GM21526 (cell line): ENCODE measurements around the gene NR6A1.
A peak's percentile ranks its signal among the peaks of the same experiment; 100 is the strongest.
"Not testable (repeated sequence)": the region's sequence is repeated elsewhere in the genome, so short reads cannot be mapped to it uniquely, and the experiment has no call there.

Source experiments
- ATAC-seq: cut with Tn5 transposase; IDR thresholded peaks from one replicate; pipeline ENCODE4 v1.9.1; 2021; ENCODE audit warnings: moderate library complexity; ENCODE audit not compliant: unreplicated experiment, low FRiP score

The NR6A1 gene

DNA sequence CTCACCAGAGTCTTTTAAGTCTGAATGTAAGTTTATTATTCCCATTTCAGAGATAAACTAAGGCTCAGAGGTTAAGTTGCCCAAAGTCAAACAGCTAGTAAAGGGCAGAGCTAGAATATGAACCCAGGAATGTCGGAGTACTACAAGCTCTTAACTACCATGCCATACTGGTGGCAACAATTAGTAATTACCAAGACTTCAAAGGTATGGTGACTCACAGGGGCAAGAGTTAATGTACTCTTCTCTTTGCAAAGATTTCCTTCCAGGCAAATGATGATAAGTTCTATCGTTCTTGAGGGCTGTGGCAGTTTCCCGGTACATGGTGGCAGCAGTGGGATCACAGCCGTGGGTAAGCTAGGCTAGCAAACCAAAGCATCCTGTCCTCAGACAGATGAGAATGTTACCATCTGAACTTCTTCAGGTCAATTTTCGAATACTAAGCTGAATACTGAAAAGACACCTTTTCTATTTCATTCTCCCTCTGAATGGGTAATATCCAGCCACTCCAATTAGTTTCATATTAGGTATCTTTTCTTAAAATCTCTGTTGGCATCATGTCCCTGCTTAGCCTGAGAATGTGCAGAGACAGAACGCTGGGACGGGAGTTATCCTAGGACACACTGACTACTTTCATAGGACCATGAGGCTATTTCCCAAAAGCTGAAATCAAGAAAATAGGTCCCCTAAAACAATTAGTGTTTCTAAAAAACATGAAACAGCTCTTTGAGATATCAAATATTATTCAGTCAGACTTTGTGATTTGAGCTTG is 147.0 kb downstream of the NR6A1 start:
- no peak for ATAC-seq

DNA sequence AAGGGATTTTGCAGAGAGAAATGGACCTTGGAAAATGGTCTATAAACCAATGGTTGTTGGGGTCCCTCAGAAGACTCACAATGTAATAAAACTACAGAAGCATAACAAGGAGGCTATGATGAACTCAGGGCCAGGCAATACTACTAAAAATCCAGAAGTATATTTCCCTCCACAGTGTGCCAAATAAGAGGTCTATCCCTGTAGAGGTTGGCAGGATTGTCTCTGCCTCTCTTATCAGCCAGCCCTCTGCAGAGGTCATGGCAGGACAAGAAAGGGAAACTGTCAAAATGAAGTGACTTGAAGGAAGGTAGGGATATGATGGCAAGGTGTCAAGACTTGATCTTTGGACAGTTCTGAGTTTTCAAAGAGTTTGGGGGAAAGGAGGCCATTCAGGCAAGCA is 148.2 kb downstream of the NR6A1 start:
- no peak for ATAC-seq

DNA sequence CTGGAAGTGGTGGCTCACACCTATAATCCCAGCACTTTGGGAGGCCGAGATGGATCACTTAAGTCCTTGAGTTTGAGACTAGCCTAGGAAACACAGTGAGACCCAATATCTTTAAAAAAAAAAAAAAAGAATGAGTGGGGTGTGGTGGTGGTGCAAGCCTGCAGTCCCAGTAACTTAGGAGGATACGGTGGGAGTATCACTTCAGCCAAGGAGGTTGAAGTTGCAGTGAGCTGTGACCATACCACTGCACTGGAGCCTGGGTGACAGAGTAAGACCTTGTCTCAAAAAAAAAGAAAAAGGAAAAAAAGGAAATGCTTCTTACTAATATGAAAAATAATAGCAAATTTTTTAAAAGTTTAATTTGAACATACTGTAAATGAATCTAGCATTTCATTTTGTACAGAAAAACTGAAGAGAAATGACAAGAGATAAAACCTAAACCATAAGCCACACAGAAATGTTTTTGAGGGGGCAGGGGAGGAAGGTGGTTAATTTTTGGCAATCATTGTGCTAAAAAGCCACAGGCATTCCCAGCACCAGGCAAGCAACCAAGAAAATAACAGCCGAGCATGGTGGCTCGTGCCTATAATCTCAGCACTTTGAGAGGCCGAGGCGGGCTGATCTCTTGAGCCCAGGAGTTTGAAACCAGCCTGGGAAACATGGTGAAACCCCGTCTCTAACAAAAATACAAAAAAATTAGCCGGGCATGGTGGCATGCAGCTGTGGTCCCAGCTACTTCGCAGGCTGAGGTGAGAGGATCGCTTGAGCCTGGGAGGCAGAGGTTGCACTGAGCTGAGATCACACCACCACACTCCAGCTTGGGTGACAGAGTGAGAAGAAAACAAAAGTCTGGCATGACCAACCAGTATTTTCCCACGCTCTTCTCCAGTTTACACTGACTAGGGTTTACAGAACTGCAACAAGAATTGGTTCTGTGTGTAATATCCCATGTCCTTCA is 149.5 kb downstream of the NR6A1 start:
- ATAC-seq = no peak

DNA sequence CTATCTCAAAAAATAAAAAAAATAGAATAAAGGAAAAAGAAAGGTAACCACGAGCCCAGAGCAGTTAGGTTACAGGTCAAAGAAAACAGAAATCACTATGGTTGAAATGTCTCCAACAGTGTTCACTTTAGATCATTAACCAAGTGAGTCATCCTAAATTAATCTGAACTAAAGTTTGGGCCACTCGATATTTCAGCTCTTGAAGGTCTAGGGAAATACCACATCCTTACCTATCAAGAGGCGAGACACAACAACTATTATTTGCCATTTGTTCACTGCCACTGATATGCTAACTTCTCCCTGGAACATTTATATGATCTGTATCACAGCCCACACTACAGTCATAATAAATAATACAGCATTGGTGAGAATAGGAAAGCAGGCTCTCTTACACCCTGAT is 152.6 kb downstream of the NR6A1 start:
- ATAC-seq = no peak

GRCh38 chr9:124617477-124618141 is 153.5 kb downstream of the NR6A1 start:
- ATAC-seq = peak; percentile 58

- no peak for ATAC-seq
Measured at GRCh38 chr9:124616961-124617360, 154.2 kb downstream of the NR6A1 start.

- ATAC-seq = not testable (repeated sequence)
Measured at GRCh38 chr9:124615840-124616239, 155.3 kb downstream of the NR6A1 start.

GRCh38 chr9:124615100-124615742 is 155.9 kb downstream of the NR6A1 start:
- ATAC-seq = no peak

GRCh38 chr9:124613849-124614248 is 157.3 kb downstream of the NR6A1 start:
- no peak for ATAC-seq

DNA sequence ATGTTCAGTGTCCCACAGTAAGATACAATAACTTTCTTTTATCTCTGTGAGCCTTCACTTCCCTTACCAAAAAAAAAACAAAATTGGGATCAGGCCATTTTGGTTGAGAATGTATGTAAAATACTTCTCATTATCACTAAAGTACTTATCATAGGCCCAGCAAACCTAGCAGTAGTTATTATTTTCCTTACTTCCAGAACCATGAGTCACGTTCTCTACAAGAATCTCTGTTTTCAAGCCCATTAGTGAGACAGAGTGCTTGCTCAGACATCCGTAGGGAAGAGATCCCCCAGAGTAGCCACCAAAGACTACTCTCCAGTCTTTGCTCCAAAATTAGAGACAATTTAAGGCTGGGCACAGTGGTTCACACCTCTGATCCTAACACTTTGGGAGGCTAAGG is 160.0 kb downstream of the NR6A1 start:
- ATAC-seq = no peak

DNA sequence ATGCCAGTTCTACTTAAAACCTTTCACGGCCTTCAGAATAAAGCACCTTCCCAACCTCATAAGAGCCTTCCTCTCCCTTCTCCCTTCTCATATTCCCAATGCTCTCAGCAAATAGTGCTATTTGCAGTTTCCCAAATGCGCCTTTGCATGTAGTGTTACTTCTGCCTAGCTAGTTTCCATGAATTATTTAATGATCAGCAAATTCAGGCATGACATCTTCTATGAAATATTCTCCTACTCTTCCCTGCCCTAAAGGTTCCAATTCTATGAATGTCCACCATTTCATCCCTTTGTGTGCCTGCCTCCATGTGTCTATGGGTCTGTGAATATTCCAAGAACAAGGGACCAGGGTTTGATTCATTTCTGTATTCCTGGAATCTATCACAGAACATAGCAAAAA is 165.1 kb downstream of the NR6A1 start:
- ATAC-seq = no peak

DNA sequence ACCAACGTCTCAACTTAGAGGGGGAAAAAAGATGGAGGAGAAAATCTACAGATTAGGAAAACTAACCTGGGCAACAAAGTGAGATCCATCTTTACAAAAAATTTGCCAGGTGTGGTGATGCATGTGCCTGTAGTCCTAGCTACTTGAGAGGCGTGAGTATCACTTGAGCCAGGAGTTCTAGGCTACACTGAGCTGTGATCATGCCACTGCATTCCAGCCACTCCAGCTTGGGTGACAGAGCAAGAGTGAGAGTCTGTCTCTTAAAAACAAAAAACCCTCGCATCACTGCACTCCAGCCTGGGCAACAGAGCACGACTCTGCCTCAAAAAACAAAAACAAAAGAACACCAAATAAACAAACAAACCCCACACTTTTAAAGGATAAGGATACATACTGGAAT is 165.9 kb downstream of the NR6A1 start:
- no peak for ATAC-seq

DNA sequence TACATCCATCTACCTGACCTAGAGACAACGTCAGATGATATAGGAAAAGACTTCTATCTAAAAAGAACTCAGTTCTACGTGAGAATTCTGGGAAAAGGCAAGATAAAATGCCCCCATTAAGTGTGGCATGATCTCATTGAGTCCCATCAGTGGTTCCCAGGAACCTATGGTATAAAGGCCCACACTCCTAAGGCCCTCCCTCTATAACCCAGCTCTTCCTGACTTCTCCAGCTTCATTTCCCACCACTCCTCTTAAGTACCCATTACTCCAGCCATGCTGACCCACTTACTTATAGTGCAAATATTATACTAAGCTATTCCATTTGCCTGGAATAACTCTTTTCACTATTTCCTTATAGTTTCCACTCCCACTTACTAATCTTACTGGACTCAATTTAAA is 168.5 kb downstream of the NR6A1 start:
- no peak for ATAC-seq

DNA sequence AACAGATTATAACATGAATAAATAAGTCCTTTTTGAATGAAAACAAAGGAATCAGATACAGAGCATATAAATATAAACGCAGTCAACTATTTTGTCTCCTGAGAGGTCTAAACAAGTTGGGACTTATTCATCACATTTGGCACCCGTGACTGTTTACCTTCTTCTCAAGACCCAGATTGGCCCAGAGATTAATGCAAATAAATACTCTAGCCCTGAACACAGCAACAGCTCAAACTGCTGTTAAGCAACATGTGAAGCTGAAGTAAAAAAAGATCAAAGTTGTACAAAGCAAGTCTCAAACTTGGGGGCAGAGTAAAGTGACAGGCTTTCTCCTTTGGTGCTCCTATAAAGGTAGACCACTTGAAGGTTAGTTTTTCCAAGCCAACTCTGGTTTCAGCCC is 168.9 kb downstream of the NR6A1 start:
- ATAC-seq = no peak

DNA sequence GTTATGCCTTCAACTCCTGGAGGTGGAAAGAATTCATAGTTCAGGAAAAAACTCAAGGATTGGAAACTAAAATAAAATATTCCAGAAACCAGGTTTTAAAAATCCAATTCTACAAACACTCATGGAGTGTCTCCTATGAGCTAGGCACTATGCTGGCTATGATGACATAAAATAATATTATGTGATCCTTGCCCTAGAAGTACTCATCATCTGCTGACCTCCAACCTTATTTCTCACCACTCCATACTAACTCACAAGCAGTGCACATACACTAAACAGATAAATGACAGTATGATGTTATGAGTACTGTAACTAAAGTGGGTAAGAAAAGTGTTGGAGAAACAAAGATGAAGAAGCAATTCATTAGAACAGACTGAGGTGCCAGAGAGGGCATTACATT is 170.7 kb downstream of the NR6A1 start:
- no peak for ATAC-seq

- no peak for ATAC-seq
Measured at GRCh38 chr9:124599121-124599795, 171.9 kb downstream of the NR6A1 start.

- ATAC-seq = no peak
Measured at GRCh38 chr9:124598048-124598447, 173.1 kb downstream of the NR6A1 start.

DNA sequence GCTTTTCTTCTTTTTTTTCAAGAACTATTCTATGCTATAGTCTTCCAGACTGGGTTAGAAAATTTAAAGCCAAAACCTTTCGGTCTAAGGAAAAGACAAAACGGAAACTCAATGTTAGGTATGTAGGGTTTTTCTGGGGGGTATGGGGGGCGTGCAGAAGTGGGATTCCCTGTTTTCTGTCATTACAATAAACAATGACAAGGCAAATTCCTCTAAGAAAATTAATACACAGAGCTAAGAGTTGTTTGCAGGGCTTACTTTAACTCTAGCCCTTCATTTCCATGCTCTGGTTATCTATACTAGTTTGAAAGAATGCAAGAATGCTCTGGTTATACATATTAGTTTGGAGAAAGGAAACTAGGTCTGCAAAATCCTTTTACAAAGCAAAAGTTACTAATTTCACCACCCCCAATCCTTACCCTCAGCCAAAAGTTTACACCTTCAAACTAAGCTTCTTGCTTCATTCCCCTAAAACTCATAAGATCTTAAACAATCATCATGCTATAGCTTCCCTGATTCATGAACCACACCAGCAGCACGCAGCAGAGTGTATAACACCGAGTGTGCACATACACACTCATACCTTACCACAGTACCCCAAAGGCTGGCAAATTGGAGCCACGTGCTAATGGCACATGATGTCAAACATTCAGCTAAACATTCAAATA is 174.8 kb downstream of the NR6A1 start:
- no peak for ATAC-seq

- ATAC-seq = no peak
Measured at GRCh38 chr9:124595743-124596142, 175.4 kb downstream of the NR6A1 start.

DNA sequence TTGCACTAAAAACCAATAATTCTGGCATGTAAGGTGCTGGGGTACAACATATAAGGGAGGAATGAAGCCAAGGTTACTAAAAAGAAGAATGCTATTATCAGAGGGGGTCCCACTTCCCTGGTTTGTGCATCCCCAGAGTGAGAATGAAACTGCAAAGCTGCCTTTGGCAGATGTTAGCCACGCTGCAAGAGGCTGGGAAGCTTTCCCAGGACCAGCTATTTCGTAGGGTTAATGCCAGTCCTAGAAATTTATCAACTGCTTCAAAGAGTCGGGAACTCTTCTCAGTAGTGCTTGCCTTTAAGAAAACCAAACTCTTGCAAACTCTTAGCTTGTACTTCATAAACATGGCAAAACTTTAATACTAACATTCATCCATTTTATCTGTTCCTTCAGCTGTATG is 176.4 kb downstream of the NR6A1 start:
- ATAC-seq = no peak
